ENCODE results near the gene NIPBL.
"Not testable (repeated sequence)": the region's sequence is repeated elsewhere in the genome, so short reads cannot be mapped to it uniquely, and the experiment has no call there.

The NIPBL gene

DNA sequence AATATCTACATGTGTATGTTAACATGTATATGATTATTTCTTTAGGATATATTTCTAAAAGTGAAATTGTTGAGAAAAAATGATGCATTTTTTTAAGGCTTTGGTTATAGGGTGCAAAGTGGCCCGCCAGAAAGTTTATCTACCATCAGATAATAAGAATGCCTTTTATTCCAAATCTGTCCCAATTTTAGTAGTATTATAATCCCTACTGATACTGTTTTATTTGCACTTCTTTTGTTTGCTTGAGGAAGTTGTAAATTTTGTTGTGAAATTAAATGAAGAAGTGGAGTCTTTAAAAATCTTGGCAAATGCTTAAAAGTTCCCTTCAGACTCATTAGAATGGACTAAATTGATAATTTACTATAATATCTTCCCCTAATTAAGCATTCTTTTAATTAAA, 73.0 kb downstream of the NIPBL start:
- no peak for DNase-seq (ENCODE audit: low spot score)

DNA sequence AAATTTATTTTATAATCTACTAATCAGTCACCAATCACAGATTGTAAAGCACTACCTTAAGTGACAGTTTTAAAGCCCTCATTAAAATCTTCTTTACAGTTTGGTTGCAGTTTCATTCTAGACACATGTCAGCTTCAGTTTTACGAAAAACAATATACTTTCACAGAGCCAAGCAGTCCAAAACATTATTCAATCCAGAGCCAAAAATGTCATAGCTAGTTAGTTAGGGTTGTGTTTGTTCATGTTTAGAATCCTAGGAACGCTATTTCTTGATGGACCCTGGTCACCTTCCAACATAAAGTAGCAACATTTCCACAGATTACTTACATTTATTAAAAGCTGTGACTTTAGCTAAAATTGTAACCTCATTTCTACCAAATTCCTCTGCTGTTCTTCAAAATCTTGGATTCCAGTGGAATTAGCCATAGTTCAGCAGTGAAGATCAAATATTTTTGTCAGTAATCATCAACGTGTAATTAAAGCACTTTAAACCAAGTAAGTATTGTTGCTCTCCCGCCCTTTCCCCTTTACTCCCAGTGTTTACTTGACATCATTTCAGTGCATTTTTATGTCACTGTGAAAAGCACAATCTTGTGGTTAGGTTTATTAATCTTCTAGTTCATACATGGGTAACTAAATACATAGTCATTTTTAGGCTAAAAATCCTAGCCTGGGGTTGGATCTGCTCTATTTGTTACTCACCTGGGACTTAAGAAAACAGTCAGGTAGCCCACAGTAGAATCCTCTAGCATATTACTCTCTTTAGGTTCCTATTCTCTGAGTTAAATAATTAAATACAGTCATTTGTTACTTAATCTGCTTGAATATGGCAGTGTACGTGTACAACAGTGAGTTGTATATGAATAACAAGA, 74.3 kb downstream of the NIPBL start:
- DNase-seq (ENCODE audit: low spot score) = peak; percentile 79

DNA sequence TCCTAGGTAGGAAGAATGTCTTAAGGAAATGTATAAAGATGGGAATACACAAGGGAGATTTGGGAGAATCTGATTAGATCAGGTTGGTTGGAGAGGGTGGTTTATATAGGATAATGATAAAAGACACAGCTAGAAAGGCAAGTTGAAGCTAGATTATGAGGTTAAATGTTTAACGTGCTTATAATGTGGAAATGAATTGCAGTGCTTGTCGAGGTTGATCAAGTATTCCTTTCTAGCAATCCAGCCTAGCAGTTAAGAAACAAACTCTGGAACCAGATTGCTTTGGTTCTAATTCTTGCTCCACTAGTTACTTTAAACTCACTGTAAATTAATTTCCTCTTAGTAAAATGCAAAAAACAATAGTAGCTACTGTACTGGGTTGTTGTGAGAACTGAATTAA, 76.5 kb downstream of the NIPBL start:
- no peak for DNase-seq (ENCODE audit: low spot score)

DNA sequence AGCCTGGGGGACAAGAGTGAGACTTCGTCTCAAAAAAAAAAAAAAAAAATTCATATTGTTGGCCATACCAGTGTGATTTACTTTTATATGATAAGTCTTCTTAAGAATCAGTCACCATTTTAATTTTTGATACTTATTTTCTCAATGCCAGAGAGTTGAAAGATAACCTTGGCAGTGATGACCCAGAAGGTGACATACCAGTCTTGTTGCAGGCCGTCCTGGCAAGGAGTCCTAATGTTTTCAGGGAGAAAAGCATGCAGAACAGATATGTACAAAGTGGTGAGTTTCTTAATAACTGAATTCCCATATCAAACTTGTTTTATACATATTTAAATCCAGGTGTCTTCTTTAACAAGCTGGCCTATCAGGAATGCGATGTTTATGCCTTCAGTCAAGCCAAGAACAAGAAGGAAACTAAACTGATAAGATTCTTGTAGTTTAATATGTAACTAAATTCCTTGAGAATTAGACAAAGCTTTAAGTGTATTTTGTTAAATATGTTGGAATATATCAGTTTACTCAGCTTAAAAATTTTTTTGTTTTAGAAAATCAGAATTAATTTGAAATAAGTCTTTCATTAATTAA, 81.5 kb downstream of the NIPBL start:
- no peak for DNase-seq (ENCODE audit: low spot score)

- DNase-seq (ENCODE audit: low spot score) = no peak
These were observed 82.0 kb downstream of the NIPBL start for GRCh38 chr5:36958612-36959011.

DNA sequence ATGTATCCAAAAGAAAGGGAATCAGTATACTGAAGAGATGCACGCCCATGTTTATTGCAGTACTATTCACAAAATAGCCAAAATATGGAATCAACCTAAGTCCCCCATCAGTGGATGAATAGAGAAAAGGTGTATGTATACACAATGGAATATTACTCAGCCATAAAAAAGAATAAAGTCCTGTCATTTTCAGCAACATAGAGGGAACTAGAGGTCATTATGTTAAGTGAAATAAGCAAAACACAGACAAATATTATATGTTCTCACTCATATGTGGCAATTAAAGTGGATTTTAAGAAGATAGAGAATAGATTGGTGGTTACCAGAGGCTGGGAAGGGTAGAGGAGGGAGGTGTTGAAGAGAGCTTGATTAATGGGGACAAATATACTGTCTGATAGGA, 88.6 kb downstream of the NIPBL start:
- no peak for DNase-seq (ENCODE audit: low spot score)

GRCh38 chr5:36969700-36970395, 93.3 kb downstream of the NIPBL start:
- no peak for DNase-seq (ENCODE audit: low spot score)

- DNase-seq (ENCODE audit: low spot score) = no peak
These were observed 101.6 kb downstream of the NIPBL start for GRCh38 chr5:36978196-36978595.

GRCh38 chr5:36982146-36982545, 105.6 kb downstream of the NIPBL start:
- DNase-seq (ENCODE audit: low spot score) = no peak

- no peak for DNase-seq (ENCODE audit: low spot score)
These were observed 108.8 kb downstream of the NIPBL start for GRCh38 chr5:36985387-36985786.

- DNase-seq (ENCODE audit: low spot score) = no peak
These were observed 111.8 kb downstream of the NIPBL start for GRCh38 chr5:36988396-36988795.

DNA sequence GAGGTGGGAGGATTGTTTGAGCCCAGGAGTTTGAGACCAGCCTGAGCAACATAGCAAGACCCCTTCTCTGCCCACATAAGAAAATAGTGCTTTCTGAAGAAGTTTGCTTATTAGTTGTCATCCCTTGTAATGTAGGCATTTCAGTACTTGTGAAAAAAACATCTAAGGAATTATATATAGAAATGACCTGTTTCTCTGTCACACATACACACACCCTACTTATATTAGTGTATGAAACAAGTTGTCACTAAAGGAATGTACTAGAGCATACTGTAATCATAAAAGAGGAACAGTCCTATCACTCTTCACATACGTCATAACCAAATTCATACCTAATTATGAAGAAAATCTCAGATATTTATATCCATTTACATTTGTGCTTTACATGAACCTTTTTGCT, 122.0 kb downstream of the NIPBL start:
- no peak for DNase-seq (ENCODE audit: low spot score)

DNA sequence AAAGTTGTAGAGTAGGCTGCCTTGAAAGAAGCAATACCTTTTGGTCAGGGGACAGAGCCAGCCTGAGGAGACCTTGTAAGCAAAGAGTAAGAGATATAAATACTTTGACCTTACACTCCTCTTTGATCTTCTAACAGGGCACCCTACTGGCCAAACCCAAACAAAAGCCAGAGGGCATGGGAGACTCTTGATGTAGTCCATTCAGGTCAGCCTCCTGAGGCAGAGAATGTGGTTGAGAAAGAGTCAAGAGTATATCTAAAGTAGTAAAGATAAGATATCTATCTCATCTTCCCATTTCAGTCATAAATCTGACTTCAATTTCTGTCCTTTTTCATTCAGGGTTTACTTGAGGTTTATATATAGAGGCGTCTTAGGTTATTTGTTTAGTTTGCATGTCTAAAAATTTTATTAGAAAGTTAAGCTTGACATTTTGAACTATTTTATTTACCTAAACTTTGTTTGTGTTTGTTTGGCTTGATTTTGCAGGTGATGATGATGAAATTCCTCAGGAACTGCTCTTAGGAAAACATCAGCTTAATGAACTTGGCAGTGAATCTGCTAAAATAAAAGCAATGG, 125.7 kb downstream of the NIPBL start:
- DNase-seq (ENCODE audit: low spot score) = no peak

DNA sequence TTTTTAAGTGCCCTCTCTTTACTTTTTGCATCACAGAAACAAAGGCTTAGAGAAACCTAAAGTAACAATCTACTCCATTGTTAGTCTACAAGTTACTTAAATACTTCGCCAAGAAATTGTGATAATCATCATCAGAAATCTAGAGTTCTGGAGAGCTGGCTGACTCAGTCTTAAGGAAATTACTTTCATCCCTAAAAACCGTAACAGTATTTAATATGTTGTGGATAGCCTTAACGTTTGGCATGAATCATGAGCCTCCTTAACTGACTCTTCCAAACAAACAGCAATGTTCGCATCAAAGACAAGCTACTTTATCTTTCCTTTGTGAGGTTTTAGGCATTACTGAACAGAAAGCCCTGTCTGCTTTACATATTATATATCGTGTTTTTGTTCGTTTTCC, 128.7 kb downstream of the NIPBL start:
- peak; percentile 12 for DNase-seq (ENCODE audit: low spot score)

GRCh38 chr5:37005946-37006540, 129.5 kb downstream of the NIPBL start:
- DNase-seq (ENCODE audit: low spot score) = peak; percentile 11

- not testable (repeated sequence) for DNase-seq (ENCODE audit: low spot score)
These were observed 136.6 kb downstream of the NIPBL start for GRCh38 chr5:37013181-37013580.

DNA sequence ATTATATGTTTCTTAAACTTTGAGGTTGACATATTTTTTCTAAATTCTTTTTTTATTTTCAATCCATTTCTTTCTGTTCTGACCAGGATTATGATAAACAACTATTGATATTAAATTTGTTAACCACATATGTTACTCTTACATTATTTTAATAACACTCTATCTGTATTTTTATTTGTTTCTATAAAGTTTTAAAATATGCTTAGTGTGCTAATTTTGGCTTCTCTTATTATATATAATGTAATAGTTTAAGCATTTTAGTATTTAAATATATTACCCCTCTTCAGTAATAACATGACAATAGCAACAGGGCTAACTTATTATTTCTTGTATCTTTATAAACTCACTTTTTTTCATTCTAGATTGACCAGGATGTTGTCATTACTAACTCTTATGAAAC, 137.8 kb downstream of the NIPBL start:
- DNase-seq (ENCODE audit: low spot score) = no peak

DNA sequence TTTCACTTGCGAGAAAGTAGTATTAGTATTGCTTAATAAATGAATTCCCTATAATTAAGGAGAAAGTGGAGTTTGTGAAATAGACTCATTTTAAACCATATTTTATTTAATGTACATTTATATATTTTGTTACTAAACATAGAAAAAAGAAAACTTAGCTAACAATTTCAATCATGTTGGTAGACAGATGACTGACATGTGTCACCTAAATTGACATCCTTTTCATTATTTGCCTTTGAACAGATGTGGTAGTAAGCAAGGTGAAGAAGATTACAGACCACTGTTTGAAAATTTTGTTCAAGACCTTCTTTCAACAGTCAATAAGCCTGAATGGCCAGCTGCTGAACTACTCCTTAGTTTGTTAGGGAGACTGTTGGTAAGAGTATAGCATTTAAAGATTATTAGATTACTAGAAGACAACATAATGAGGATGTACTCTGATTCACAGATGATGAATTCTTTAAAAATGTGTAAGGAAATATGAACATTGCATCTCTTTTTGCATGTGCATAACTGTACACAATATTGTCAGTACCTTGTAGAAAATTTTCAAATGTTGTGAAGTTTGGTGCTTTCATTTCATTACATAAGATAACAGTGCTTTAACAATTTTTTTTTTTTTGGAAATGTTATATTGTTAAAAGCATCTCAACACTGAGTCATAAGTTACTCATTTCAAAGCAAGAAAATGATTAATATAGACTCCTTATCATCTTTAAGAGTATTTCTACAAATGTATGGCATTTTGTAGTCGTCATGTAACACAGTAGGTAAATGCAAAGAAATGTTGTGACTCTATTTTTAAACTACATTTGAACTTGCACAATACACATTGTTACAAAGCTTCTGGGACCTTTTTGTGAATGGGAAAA, 139.5 kb downstream of the NIPBL start:
- DNase-seq (ENCODE audit: low spot score) = peak; percentile 10

DNA sequence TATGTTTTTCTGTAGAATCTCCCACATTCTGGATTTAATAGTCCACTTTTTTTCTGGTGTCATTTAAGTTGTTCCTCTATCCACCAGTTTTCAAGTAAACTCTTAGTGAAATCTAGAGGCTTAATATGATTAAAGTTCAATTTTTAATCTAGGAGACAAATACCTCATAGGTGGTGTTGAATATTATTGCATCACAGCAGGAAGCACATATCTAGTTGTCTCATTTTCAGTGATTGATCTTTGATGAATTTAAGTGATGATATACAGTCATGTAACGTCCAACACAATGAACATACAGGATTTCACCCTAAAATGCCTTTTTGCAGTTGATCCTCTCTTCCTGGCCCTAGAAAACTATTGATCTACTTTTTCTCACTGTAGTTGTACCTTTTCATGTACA, 152.3 kb downstream of the NIPBL start:
- DNase-seq (ENCODE audit: low spot score) = no peak

GRCh38 chr5:37029436-37029835, 152.9 kb downstream of the NIPBL start:
- DNase-seq (ENCODE audit: low spot score) = no peak

- DNase-seq (ENCODE audit: low spot score) = no peak
These were observed 158.4 kb downstream of the NIPBL start for GRCh38 chr5:37034955-37035354.

All from AG08396 (cell line).